Subcutaneous abdominal adipose tissue (tissue), 5 donors: ENCODE data around the gene NSMCE1.

ENCODE experiments used
- H3K27ac ChIP-seq: one replicate; pipeline ENCODE4 v1.7.0; 2013; ENCODE audit warnings: low read depth, mild to moderate bottlenecking, inconsistent platforms, low read length, moderate library complexity
- H3K27me3 ChIP-seq, 5 donors: one replicate each; pipeline ENCODE4 v1.7.0; 2013; ENCODE audit warnings: low read length in 5 of 5, inconsistent platforms in 1 of 5; ENCODE audit not compliant: control insufficient read depth in 5 of 5, insufficient read depth in 4 of 5
- H3K36me3 ChIP-seq, 5 donors: one replicate each; pipeline ENCODE4 v1.7.0; 2013; ENCODE audit warnings: low read length in 5 of 5; ENCODE audit not compliant: control insufficient read depth in 5 of 5, insufficient read depth in 5 of 5
- H3K4me1 ChIP-seq, 5 donors: one replicate each; pipeline ENCODE4 v1.7.0; 2013; ENCODE audit warnings: low read length in 5 of 5, mild to moderate bottlenecking in 3 of 5, moderate library complexity in 1 of 5; ENCODE audit not compliant: control insufficient read depth in 5 of 5, insufficient read depth in 5 of 5
- H3K4me3 ChIP-seq, 5 donors: one replicate each; pipeline ENCODE4 v1.7.0; 2013; ENCODE audit warnings: low read length in 5 of 5, low read depth in 1 of 5
- H3K9ac ChIP-seq, 5 donors: one replicate each; pipeline ENCODE4 v1.7.0; 2013; ENCODE audit warnings: low read length in 5 of 5, mild to moderate bottlenecking in 4 of 5, moderate library complexity in 3 of 5
- H3K9me3 ChIP-seq, 5 donors: one replicate each; pipeline ENCODE4 v1.7.0; 2013; ENCODE audit warnings: low read length in 5 of 5; ENCODE audit not compliant: control insufficient read depth in 5 of 5
- donor health status: healthy.
- donor health status: healthy.
- donor health status: healthy.
- donor health status: healthy.
- donor health status: healthy.

Gene NSMCE1

GRCh38 chr16:27312580-27313421, 44.2 kb upstream of the NSMCE1 start:
- Histone ChIP-seq H3K36me3 (no peaks in the 10 kb centered on the region), H3K4me3 (peak overlapping the region; percentile 64 to 81 (median 74)), H3K9ac (peak overlapping the region; percentile 52 to 92 (median 73)), H3K9me3 (peaks cover 0 to 5% (median 0%) of the 10 kb centered on the region in 5 donors), H3K27ac (peak overlapping the region; percentile 86), H3K4me1 (peaks cover 9 to 45% (median 39%) of the 10 kb centered on the region in 5 donors), H3K27me3 (peaks cover 0 to 19% (median 7%) of the 10 kb centered on the region in 5 donors)

DNA sequence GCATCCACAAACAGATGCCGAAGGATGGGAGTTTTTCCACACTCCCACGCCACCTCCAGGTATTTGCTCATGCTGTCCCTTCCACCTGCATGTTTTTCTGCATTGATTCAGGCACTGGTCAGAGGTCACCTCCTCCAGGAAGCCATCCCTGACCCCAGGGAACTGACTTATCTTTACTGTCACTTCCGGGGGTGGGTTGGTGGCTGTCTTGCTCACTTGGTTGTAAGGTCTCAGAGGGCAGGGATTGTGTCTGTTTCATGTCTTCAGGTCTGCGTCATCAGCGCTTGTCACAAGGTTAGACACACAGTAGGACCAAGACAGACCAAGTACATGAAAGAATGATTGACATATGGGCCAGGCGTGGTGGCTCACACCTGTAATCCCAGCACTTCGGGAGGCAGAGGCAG, 43.3 kb upstream of the NSMCE1 start:
- peaks cover 0 to 19% (median 7%) of the 10 kb centered on the region in 5 donors for H3K27me3 ChIP-seq
- H3K27ac ChIP-seq: no peak overlapping the region
- peaks cover 0 to 5% (median 0%) of the 10 kb centered on the region in 5 donors for H3K9me3 ChIP-seq
- H3K4me3 ChIP-seq: no peak overlapping the region
- H3K4me1 ChIP-seq: peaks cover 9 to 36% (median 31%) of the 10 kb centered on the region in 5 donors
- H3K36me3 ChIP-seq: no peaks in the 10 kb centered on the region
- no peak overlapping the region for H3K9ac ChIP-seq

- H3K27ac ChIP-seq: no peak overlapping the region
- H3K36me3 ChIP-seq: no peaks in the 10 kb centered on the region
- H3K4me3 ChIP-seq: no peak overlapping the region
- peaks cover 0 to 19% (median 7%) of the 10 kb centered on the region in 5 donors for H3K27me3 ChIP-seq
- H3K4me1 ChIP-seq: peaks cover 9 to 33% (median 27%) of the 10 kb centered on the region in 5 donors
- no peak overlapping the region for H3K9ac ChIP-seq
- H3K9me3 ChIP-seq: peaks cover 0 to 5% (median 0%) of the 10 kb centered on the region in 5 donors
These were observed 42.9 kb upstream of the NSMCE1 start for GRCh38 chr16:27311448-27311830.

DNA sequence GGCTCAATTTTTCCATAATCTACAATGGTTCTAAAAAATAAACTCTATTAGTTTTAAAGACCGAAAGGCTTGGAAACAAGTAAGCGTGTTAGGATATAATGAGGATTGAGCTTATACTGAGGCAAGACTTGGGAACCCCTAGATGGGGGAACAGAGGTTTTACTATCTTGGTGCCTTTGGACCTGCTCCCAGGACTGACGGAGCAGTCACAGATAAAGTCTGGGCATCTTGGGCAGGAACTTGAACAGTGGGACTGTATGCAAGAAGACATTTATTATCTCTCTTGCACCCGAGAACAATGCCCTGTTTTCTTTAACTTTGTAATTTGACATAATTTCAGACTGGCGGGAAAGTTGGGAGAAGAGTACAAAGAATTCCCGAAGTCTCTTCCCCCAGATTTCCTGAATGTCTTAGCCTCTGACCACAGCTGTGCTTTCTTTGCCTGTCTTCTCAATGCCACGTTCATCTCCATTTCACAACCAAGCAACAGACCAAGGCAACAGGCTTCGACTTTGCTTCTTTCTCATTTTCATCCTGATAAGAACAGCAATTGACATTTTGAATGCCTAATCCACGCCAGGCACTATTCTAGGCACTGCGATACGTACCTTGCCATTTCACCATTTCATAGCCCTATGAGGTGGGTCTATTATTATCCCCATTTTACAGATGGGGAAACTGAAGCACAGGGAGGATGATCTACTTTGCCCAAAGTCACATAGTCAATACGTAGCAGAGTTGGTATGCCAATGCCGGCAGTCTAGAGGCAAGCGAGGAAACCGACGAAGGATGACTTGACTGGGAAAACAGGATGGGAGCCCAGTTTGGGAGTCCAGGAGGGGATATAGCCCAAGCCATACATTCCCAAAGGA, 42.2 kb upstream of the NSMCE1 start:
- Histone ChIP-seq H3K27ac (no peak overlapping the region), H3K36me3 (no peaks in the 10 kb centered on the region), H3K9ac (no peak overlapping the region), H3K27me3 (peaks cover 0 to 19% (median 4%) of the 10 kb centered on the region in 5 donors), H3K4me1 (peaks cover 7 to 26% (median 22%) of the 10 kb centered on the region in 5 donors), H3K9me3 (peaks cover 0 to 5% (median 0%) of the 10 kb centered on the region in 5 donors), H3K4me3 (no peak overlapping the region)

- H3K4me1 ChIP-seq: peaks cover 2 to 19% (median 14%) of the 10 kb centered on the region in 5 donors
- no peaks in the 10 kb centered on the region for H3K36me3 ChIP-seq
These were observed 40.2 kb upstream of the NSMCE1 start for GRCh38 chr16:27308792-27309191.

GRCh38 chr16:27305839-27306442, 37.4 kb upstream of the NSMCE1 start:
- H3K9ac ChIP-seq: no peak overlapping the region
- H3K9me3 ChIP-seq: peaks cover 0 to 5% (median 0%) of the 10 kb centered on the region in 5 donors
- H3K36me3 ChIP-seq: no peaks in the 10 kb centered on the region
- no peak overlapping the region for H3K27ac ChIP-seq
- peaks cover 0 to 3% (median 0%) of the 10 kb centered on the region in 5 donors for H3K27me3 ChIP-seq
- H3K4me3 ChIP-seq: no peak overlapping the region
- H3K4me1 ChIP-seq: peaks cover 2 to 10% (median 8%) of the 10 kb centered on the region in 5 donors

More at GRCh38 chr16:27308792-27309191, 40.2 kb upstream of the NSMCE1 start:
- Histone ChIP-seq H3K9ac (no peak overlapping the region), H3K9me3 (peaks cover 0 to 5% (median 0%) of the 10 kb centered on the region in 5 donors), H3K27me3 (peaks cover 0 to 14% (median 4%) of the 10 kb centered on the region in 5 donors), H3K27ac (no peak overlapping the region), H3K4me3 (no peak overlapping the region)

DNA sequence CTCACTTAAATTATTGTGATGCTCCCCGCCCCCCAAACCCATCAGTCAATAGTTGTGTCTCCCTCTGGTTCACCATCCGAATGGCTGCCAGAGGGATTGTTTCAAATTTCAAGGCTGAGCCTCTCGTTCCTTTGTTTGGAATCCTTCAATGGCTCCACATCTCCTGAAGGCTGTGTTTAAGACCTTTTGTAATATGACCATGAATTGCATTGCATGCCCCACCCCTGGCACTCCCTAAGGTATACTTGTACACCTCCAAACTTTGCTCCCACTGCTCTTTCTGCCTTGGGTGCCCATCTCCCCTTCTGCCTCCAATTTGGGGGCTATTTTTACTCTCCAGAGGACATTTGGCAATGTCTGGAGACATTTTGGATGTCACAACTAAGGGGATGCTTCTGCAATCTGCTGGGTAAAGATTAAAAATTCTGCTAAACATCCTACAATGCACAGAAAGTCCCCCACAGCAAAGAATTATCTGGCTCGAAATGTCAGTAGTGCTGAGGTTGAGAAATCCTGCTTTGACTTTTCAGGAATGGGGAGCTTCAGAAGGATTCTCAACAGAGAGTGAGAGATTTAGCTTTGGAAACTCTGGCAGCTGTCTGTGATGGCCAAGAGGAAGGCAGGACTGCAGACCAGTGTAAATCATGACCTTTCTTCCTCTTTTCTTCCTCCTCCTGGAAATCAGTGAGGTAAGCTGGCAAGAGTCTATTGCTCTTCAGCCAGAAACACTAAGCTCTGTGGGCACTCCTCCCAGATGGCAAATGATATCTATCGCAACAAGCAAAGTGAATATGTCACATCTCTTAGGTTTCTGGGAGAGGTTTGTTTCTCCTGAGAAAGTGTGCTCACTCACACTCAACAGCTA, 36.5 kb upstream of the NSMCE1 start:
- H3K4me1 ChIP-seq: peaks cover 2 to 10% (median 8%) of the 10 kb centered on the region in 5 donors
- H3K27ac ChIP-seq: no peak overlapping the region

DNA sequence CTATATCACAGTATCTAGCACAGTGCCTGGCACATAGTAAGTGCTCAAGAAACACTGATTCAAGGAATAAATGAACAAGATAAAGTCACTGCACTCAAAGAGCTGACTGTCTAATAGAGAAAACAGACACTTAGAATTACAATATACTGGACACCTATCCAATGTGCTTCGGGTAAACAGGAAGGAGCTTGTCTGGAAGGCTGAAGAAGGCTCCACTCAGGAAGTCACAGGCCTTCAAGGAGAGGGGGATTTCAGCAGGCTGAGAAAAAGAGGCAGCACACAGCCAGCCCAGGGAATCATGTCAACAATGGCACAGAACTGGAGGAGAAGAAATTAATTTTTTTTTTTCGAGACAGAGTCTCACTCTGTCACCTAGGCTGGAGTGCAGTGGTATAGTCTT, 35.5 kb upstream of the NSMCE1 start:
- Histone ChIP-seq H3K36me3 (no peaks in the 10 kb centered on the region), H3K9ac (no peak overlapping the region), H3K4me3 (no peak overlapping the region), H3K27me3 (peaks cover 0 to 2% (median 0%) of the 10 kb centered on the region in 5 donors), H3K4me1 (peaks cover 2 to 10% (median 8%) of the 10 kb centered on the region in 5 donors), H3K27ac (no peak overlapping the region), H3K9me3 (peaks cover 0 to 4% (median 0%) of the 10 kb centered on the region in 5 donors)

More for the DNA sequence above, 36.5 kb upstream of the NSMCE1 start:
- Histone ChIP-seq H3K27me3 (peaks cover 0 to 2% (median 0%) of the 10 kb centered on the region in 5 donors), H3K4me3 (no peak overlapping the region), H3K9ac (no peak overlapping the region), H3K9me3 (peaks cover 0 to 5% (median 0%) of the 10 kb centered on the region in 5 donors), H3K36me3 (no peaks in the 10 kb centered on the region)
